ENCODE data around the gene HSPA8. TPM values are rescaled to one million over a fixed set of nuclear protein-coding genes. Genes with fewer than 3 reads are reported as not detected.

Gene HSPA8
- total RNA-seq, result 1,000 to 10,000 TPM; 1,930 to 2,941 TPM

GRCh38 chr11:123061403-123062157 is at the start of gene HSPA8:
Gene HSPA8 (minus strand): TSS chr11:123062136. CDS start chr11:123061324, 812 bp downstream.

Small RNA genes within 50 kb of the gene (small RNA-seq; reads per million reads assigned to genes)
- 0 reads per million in 2 donors for gene RPL31P47
- gene SNORD14C, result 0 reads per million in 2 donors
- 0 reads per million in 2 donors for gene SNORD14D
- gene SNORD14E, result 211 to 456 reads per million in 2 donors

Other genes starting within 250 kb of the HSPA8 start
- gene CRTAM, start 223.6 kb downstream of the HSPA8 start, total RNA-seq, result not detected
- gene JHY, start 179.4 kb downstream of the HSPA8 start, total RNA-seq, result 1 to 10 TPM; 4.5 to 5.0 TPM
- not detected for gene BSX, start 80.3 kb downstream of the HSPA8 start, total RNA-seq
- gene CLMP, start 133.1 kb upstream of the HSPA8 start, total RNA-seq, result 10 to 100 TPM in 1 of 2 donors, 1 to 10 TPM in 1; 8.0 to 12.4 TPM

Measured in melanocyte of skin (primary cell).